Measurements from ENCODE around the gene AFF1. TPM values are rescaled to one million over a fixed set of nuclear protein-coding genes. Genes with fewer than 3 reads are reported as not detected.

The AFF1 gene
- total RNA-seq, 3 donors from 2014 or later (not counting 1 experiment from before 2014, with no cell fraction given) = 87.9 to 93.4 (median 91.7) TPM

GRCh38 chr4:87130985-87131703, 196.3 kb downstream of the AFF1 start:
- Histone ChIP-seq H3K27ac (ENCODE audit: low read length) (no peak overlapping the region), H3K4me1 (ENCODE audit: control insufficient read depth, insufficient read depth, low read length) (no peaks in the 10 kb centered on the region), H3K9me3 (ENCODE audit: control insufficient read depth, insufficient read depth, low read length) (no peaks in the 10 kb centered on the region), H3K4me3 (ENCODE audit: low read length) (no peak overlapping the region), H3K27me3 (ENCODE audit: control insufficient read depth, insufficient read depth, low read length) (no peaks in the 10 kb centered on the region), H3K36me3 (ENCODE audit: control insufficient read depth, insufficient read depth, low read length) (peaks cover 78% of the 10 kb centered on the region)
- H3K27ac Mint-ChIP-seq = no peak overlapping the region
- TF ChIP-seq, protein P1, sequence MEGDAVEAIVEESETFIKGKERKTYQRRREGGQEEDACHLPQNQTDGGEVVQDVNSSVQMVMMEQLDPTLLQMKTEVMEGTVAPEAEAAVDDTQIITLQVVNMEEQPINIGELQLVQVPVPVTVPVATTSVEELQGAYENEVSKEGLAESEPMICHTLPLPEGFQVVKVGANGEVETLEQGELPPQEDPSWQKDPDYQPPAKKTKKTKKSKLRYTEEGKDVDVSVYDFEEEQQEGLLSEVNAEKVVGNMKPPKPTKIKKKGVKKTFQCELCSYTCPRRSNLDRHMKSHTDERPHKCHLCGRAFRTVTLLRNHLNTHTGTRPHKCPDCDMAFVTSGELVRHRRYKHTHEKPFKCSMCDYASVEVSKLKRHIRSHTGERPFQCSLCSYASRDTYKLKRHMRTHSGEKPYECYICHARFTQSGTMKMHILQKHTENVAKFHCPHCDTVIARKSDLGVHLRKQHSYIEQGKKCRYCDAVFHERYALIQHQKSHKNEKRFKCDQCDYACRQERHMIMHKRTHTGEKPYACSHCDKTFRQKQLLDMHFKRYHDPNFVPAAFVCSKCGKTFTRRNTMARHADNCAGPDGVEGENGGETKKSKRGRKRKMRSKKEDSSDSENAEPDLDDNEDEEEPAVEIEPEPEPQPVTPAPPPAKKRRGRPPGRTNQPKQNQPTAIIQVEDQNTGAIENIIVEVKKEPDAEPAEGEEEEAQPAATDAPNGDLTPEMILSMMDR (IDR thresholded peaks at IDR 0.05) = no peak
- WGBS (ENCODE audit: insufficient coverage) = 98% methylated on average over 7 of the region's 7 CpGs
- peaks cover 27% of the 10 kb centered on the region for H3K36me3 Mint-ChIP-seq
- H3K4me3 Mint-ChIP-seq = no peak overlapping the region
- ATAC-seq = no peak
- no peak for DNase-seq
- peaks cover 20 to 26% of the 10 kb centered on the region in 2 donors for H3K4me1 Mint-ChIP-seq
- no peaks in the 10 kb centered on the region for H3K27me3 Mint-ChIP-seq (ENCODE audit: low read depth in 2 of 2)
- intact Hi-C loops (cut with micrococcal nuclease) = no loop called here
- no peaks in the 10 kb centered on the region for H3K9me3 Mint-ChIP-seq

DNA sequence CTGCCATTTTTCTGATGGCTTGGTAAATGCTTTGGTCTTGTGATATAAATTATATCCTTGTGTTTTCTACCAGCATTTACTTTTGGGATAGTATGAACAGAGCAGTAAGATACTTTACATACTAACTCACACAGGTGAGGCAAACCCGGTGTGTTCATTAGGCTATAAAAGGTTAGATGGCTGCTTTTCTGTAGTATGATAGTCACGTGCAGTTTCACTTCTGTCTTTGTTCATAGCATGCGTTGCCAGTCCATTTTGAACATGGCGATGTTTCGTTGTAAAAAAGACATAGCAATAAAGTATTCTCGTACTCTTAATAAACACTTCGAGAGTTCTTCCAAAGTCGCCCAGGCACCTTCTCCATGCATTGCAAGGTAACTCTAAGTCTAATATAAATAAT, 197.2 kb downstream of the AFF1 start:
- 97% methylated on average over 7 of the region's 8 CpGs for WGBS (ENCODE audit: insufficient coverage)
- Histone ChIP-seq H3K4me3 (ENCODE audit: low read length) (no peak overlapping the region), H3K9me3 (ENCODE audit: control insufficient read depth, insufficient read depth, low read length) (no peaks in the 10 kb centered on the region), H3K36me3 (ENCODE audit: control insufficient read depth, insufficient read depth, low read length) (peaks cover 78% of the 10 kb centered on the region), H3K27me3 (ENCODE audit: control insufficient read depth, insufficient read depth, low read length) (no peaks in the 10 kb centered on the region), H3K4me1 (ENCODE audit: control insufficient read depth, insufficient read depth, low read length) (no peaks in the 10 kb centered on the region), H3K27ac (ENCODE audit: low read length) (no peak overlapping the region)
- Mint-ChIP-seq H3K4me3 (no peak overlapping the region), H3K36me3 (peaks cover 27% of the 10 kb centered on the region), H3K4me1 (peaks cover 20 to 26% of the 10 kb centered on the region in 2 donors), H3K9me3 (no peaks in the 10 kb centered on the region), H3K27ac (no peak overlapping the region), H3K27me3 (ENCODE audit: low read depth in 2 of 2) (no peaks in the 10 kb centered on the region)
- ATAC-seq (no peak), DNase-seq (no peak)
- intact Hi-C loops (cut with micrococcal nuclease) = no loop called here
- TF ChIP-seq, protein P1 (IDR thresholded peaks at IDR 0.05) = no peak

DNA sequence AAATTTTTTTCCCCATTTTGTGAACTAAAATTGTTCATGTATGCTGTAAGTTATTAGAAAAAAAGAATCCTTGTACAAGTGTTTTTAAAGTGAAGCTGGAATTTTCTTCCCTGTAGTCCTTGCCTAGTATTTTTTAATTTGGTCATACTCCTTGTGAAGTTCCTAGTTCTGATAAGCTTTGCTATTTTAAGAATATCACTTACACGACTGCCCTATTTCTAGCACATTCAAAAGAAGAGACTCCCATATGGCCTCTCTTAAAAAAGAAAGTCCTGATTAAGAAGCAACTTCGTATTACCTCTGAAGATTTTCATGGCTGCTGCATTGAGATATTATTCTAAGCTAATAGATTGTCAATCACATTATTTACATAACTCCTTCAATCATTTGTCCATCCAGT, 198.4 kb downstream of the AFF1 start:
- H3K27ac Mint-ChIP-seq = peak overlapping the region in 1 of 2 donors; percentile 0
- H3K9me3 ChIP-seq (ENCODE audit: control insufficient read depth, insufficient read depth, low read length) = no peaks in the 10 kb centered on the region
- H3K4me1 ChIP-seq (ENCODE audit: control insufficient read depth, insufficient read depth, low read length) = no peaks in the 10 kb centered on the region
- TF ChIP-seq, protein P1 (IDR thresholded peaks at IDR 0.05) = no peak
- no peaks in the 10 kb centered on the region for H3K27me3 ChIP-seq (ENCODE audit: control insufficient read depth, insufficient read depth, low read length)
- no peak overlapping the region for H3K4me3 Mint-ChIP-seq
- no peaks in the 10 kb centered on the region for H3K27me3 Mint-ChIP-seq (ENCODE audit: low read depth in 2 of 2)
- 100% methylated on average over 1 of the region's 2 CpGs for WGBS (ENCODE audit: insufficient coverage)
- no peak overlapping the region for H3K27ac ChIP-seq (ENCODE audit: low read length)
- intact Hi-C loops (cut with micrococcal nuclease) = no loop called here
- no peak for ATAC-seq
- no peak for DNase-seq
- H3K36me3 ChIP-seq (ENCODE audit: control insufficient read depth, insufficient read depth, low read length) = peaks cover 71% of the 10 kb centered on the region
- H3K36me3 Mint-ChIP-seq = peaks cover 29% of the 10 kb centered on the region
- peaks cover 15 to 26% of the 10 kb centered on the region in 2 donors for H3K4me1 Mint-ChIP-seq
- H3K9me3 Mint-ChIP-seq = no peaks in the 10 kb centered on the region
- H3K4me3 ChIP-seq (ENCODE audit: low read length) = no peak overlapping the region

- no peak overlapping the region for H3K27ac ChIP-seq (ENCODE audit: low read length)
- Mint-ChIP-seq H3K4me3 (no peak overlapping the region), H3K27ac (peak overlapping the region in 1 of 2 donors; percentile 58), H3K4me1 (peaks cover 15 to 26% of the 10 kb centered on the region in 2 donors), H3K36me3 (peaks cover 32% of the 10 kb centered on the region), H3K9me3 (no peaks in the 10 kb centered on the region), H3K27me3 (ENCODE audit: low read depth in 2 of 2) (no peaks in the 10 kb centered on the region)
- H3K4me1 ChIP-seq (ENCODE audit: control insufficient read depth, insufficient read depth, low read length) = no peaks in the 10 kb centered on the region
- H3K4me3 ChIP-seq (ENCODE audit: low read length) = no peak overlapping the region
- TF ChIP-seq, protein P1 (IDR thresholded peaks at IDR 0.05) = no peak
- 100% methylated on average over 3 of the region's 3 CpGs for WGBS (ENCODE audit: insufficient coverage)
- intact Hi-C loops (cut with micrococcal nuclease) = no loop called here
- H3K27me3 ChIP-seq (ENCODE audit: control insufficient read depth, insufficient read depth, low read length) = no peaks in the 10 kb centered on the region
- DNase-seq (no peak), ATAC-seq (no peak)
- H3K36me3 ChIP-seq (ENCODE audit: control insufficient read depth, insufficient read depth, low read length) = peaks cover 68% of the 10 kb centered on the region
- H3K9me3 ChIP-seq (ENCODE audit: control insufficient read depth, insufficient read depth, low read length) = no peaks in the 10 kb centered on the region
Measured at GRCh38 chr4:87134122-87134521, 199.3 kb downstream of the AFF1 start.

Measured in natural killer cell (primary cell).